Stimulated activated CD8-positive, alpha-beta memory T cell treated with anti-CD3 and anti-CD28 coated beads, Interleukin-15, amount 100 ng/mL, for 24 hours (primary cell): ENCODE results near the gene MORN4.
"Not testable (repeated sequence)": the region's sequence is repeated elsewhere in the genome, so short reads cannot be mapped to it uniquely, and the experiment has no call there.

Experiments
- DNase-seq: peaks from one replicate; pipeline ENCODE4 v3.0.0-alpha.2; 2020; ENCODE audit warnings: low read depth

Gene MORN4

DNA sequence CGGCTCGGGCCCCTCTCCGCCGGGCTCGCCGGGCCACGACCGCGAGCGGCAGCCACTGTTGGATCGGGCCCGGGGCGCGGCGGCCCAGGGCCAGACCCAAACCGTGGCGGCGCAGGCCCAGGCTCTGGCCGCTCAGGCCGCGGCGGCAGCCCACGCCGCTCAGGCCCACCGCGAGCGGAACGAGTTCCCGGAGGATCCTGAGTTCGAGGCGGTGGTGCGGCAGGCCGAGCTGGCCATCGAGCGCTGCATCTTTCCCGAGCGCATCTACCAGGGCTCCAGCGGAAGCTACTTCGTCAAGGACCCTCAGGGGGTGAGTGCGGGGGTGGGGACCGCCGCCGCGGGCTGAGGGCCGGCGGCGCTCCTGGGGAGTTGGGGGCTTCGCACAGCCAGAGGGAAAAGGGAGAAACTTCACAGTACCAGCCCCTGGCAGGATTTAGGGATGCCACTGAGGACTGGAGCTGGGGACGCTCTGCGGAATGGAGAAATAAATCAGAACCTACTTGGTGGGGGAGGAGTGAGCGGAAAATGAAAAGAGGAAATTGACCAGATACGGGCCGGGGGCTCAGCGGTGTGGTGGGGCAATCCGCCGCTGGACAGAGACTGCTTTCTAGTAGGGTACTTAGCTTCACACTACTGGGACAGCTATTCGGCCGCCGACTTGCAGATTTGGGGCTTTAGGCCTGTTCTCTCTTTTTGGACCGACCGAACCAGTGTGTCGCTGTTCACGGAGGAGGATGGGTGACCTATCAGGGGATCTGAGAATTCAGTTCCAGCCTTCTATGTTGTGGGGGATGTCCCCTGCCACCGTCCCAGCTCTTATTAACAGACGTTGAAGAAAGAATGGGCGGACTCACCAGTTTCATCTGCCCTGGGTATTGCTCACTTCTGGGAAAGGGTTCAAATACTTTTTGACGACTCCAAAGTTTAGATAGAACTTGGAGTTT, 7.8 kb upstream of the MORN4 start:
- DNase-seq, result peak; percentile 16

DNA sequence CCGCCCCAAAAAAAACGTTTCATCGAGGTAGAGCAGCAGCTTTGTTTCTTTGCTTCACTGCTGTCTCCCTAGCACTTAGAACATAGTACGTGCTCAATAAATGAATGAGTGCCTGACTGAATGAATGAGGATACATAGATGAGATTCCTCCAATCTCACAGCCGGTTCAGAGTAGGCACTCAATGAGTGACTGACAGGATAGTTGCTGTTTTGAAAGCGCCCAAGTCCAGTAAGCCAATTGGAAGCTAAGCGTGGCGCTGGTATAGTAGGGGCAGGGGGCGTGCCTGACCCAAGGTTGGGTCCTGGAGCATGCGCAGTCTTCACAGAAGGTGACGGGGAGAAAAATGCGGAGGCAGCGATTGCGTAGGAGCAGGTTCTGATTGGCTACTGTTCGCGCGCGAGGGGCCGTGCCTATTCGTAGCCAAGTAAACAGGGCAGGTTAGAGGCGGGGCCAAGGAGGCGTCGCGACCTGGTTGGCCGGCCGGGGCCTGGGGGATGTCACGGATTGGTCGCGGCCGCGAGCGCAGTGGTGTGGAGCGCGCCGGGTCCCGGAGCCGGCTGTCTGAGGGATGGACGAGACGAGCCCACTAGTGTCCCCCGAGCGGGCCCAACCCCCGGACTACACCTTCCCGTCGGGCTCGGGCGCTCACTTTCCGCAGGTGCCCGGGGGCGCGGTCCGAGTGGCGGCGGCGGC, 7.0 kb upstream of the MORN4 start, which contains the start of gene PI4K2A:
Gene PI4K2A (plus strand): TSS at position 498 of the 694 bp plus-strand sequence. CDS start 72 bp downstream, at position 570.
- DNase-seq, result peak; percentile 93

GRCh38 chr10:97639090-97639489, 5.8 kb upstream of the MORN4 start:
- DNase-seq, result not testable (repeated sequence)

- no peak for DNase-seq
These were observed 2.3 kb upstream of the MORN4 start for GRCh38 chr10:97635577-97635976.

GRCh38 chr10:97633921-97634320, 621 bp upstream of the MORN4 start:
- no peak for DNase-seq

- DNase-seq, result no peak
These were observed 2.2 kb downstream of the MORN4 start for GRCh38 chr10:97631098-97631497.

DNA sequence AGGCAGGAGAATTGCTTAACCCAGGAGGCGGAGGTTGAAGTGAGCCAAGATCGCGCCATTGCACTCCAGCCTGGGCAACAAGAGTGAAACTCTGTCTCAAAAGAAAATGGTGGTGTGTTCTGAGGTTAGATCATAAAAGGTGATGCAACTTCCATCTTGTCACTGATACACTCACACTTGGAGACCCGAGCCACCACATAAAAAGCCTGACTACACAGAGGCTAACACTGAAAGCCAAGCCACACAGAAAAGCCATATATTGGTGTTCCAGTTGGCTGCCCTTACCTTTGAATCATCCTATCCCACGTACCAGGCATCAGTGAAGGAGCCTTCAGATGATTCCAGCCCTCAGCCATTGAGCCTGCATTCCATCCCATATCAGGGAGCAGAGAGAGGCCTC, 4.0 kb downstream of the MORN4 start:
- DNase-seq, result no peak

DNA sequence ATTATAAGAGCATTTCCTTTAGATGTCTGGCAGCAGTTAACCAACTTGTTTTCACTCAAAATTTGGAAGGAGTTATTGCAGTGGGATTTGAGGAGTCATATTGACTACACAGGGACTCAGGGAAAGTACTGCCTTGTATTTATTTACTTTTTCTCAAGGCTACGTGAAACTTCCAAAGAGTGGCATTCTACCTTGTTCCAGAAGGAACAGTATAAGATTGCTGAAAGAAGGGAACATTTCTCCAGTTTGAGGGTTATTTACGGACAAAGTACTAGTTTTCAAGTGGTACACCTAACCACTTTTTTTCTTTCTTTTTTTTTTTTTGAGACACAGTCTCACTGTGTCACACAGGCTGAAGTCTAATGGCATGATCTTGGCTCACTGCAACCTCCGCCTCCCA, 5.1 kb downstream of the MORN4 start:
- no peak for DNase-seq

DNA sequence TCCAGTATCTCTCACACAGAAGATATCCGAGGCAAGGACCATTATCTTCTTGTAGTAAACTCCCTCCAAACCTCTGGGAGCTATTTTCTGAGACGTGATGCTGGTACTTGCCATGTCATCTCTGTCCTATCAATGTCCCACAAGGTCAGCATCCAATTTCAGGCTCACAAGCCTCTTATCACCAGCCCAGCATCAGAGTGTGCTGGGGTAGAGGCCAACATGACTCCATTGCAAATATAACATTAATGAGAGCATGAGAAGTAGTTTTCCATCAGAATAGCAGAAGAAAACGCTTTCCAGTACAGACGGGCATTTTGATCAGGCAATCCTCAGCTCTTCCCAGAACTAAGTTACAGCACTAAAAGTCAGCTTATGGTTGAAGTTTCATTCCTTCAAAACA, 5.6 kb downstream of the MORN4 start:
- no peak for DNase-seq

- no peak for DNase-seq
These were observed 10.0 kb downstream of the MORN4 start for GRCh38 chr10:97623277-97623676.

GRCh38 chr10:97618733-97619132, 14.6 kb downstream of the MORN4 start:
- no peak for DNase-seq

- no peak for DNase-seq
These were observed 15.0 kb downstream of the MORN4 start for GRCh38 chr10:97618285-97618684.

DNA sequence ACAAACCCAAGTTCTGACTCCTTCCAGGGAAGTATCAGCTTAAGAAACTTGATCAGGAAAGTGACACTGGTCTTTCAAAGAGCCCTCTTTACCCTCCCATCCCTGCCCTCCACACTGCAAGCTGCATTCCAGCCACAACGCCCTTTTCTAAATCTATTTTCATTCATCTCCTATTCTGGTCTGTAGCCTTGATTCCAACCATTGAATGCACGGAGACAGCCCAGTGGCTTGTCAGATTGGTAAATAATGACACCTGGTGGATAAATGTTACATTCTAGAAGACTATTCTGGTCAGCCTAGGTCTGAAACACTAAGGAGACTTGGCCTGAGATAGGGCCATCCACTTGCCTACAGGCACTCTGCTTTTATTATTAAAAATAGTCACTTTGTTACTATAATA, 20.9 kb downstream of the MORN4 start:
- DNase-seq, result no peak

DNA sequence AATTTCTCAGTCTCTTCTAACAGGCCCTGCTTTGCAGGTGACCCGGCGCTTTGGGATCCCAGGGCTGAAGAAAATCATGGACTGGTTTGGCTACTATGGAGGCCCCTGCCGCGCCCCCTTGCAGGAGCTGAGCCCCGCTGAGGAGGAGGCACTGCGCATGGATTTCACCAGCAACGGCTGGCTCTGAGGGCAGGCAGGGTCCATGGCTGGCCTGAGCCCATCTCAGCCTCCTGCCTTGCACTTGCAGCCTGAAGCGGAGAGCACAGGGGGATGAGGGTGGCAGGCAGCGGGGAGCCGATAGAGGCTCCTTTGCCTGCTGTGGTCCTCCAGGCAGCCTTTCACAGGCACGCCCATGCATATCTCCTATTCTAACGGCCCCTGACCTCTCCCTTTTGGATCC, 21.8 kb downstream of the MORN4 start:
- no peak for DNase-seq

DNA sequence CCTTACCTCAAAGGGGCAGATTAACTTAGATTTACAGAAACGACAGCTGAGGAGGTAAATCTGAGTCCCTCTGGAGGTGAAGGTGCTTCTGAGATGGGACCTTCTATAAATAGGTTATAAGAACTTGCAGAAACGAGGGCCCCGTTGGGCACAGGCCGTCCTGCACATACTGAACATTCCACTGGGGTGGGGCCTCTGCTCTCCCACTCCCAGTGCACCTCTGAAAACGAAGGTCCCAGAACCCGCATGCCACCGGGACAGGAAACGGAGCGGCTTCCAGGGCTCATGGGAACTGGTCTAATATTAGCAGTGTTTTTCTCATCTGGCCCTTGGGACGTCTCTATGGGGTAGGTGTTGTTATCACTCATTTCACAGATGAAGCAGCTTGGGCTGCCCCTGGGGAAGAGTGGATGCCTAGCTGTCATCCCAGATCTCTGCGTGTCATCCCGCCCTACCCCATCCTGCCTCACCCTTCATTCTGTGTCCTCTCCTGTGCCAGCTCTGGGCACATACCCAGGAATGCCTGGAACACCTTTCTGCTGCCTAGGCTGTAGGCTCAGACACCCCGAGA, 24.2 kb downstream of the MORN4 start:
- DNase-seq, result no peak

GRCh38 chr10:97607095-97607636, 26.1 kb downstream of the MORN4 start:
- no peak for DNase-seq

DNA sequence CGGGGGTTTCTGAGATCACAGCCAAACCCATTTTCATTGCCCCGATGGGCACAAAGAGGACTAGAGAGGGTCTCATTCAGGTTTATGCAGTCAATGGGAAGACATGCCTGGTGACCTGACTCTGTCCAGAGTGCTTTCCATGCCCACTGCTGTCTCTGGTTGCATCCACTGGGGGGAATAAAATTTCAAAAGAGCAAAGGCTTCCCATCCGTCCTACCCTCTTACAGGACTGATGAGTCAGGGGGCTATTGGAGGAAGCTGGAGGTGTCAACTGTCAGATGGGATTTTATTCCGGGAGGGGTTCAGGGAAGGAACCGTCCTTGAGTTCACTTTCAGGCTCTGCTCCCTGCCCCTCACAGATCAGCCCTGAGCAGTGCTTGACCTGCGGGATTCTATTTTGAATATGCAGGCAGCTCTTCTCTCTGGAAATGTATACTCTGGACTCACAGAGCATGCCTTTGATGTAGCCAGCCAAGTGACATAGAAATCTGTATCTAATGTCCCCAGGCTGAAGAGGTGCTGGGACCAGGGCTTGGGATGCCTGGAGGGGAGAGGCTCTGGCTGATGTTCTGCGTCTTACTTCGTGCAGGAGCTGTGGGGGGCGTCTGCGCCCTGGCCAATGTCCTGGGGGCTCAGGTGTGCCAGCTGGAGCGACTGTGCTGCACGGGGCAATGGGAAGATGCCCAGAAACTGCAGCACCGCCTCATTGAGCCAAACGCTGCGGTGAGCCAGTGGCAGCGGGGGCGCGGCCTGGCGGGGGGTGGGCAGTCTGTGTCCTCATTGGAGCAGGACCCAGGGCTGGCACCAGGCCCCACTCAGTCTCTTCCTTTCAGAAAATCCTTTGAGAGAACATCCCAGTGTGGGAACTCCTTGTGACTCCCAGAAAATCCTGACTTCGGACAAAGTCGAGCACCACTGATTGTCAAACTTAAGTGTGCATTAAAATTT, 31.8 kb downstream of the MORN4 start:
- no peak for DNase-seq

- no peak for DNase-seq
These were observed 32.7 kb downstream of the MORN4 start for GRCh38 chr10:97600616-97601015.

GRCh38 chr10:97599272-97599619, 34.1 kb downstream of the MORN4 start:
- no peak for DNase-seq

GRCh38 chr10:97598407-97599271, 34.7 kb downstream of the MORN4 start:
- no peak for DNase-seq

- no peak for DNase-seq
These were observed 35.5 kb downstream of the MORN4 start for GRCh38 chr10:97597778-97598177.
